ENCODE measurements around the gene CD81.
A peak's percentile ranks its signal among the peaks of the same experiment; 100 is the strongest.

CD81 gene

DNA sequence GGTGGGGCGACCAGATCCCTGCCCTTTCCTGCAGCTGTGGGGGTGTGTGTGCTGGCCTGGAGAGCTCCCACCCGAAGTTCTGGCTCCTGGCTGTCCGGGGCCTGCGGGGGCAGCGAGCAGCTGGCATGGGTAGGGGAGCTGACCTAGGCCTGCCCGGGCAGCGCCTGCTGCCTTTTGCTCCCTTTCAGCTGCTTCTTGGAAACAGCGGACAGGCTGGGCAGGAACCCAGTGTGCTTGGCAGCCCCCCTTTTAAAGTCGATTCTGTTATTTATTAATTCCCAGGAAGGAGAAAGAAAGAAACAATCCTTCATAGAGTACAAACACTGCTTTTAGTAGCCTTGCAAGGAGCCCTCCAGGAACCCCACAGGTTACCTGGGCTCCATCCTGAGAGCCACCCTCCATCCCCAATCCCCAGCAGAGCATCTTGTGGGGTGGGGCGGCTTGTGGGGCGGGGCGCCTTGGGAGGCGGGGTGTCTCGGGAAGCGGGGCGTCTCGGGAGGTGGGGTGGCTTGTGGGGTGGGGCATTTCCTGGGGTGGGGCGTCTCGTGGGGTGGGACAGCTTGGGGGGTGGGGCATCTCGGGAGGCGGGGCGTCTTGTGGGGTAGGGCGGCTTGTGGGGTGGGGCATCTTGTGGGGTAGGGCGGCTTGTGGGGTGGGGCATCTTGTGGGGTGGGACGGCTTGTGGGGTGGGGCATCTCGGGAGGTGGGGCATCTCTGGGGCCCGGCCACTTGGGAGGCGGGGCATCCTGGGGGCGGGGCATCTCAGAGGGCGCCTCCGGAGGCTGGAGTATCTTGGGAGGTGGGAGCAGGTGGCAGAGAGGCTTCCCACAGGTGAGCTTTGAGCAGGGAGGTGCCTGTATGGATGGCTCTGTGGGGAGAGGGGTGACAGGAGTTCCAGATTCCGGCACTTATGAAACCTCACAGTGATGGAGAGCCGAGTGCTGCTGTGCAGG is 7.0 kb downstream of the CD81 start:
- H3K36me3 ChIP-seq (ENCODE audit: control insufficient read depth in 4 of 4, insufficient read depth in 4 of 4, low read length in 3 of 4) = peaks cover 0 to 34% (median 24%) of the 10 kb centered on the region in 4 experiments
- ChIA-PET POLR2A (no interaction called here), CTCF (interaction anchor here (0.9 to 1.4 kb wide), 3 partner anchors 10 to 17 kb away, joined by 3 to 4 read pairs (median 3); no protein-coding TSS in a partner anchor)
- DNase-seq = no peak
- H3K27ac ChIP-seq (ENCODE audit: insufficient read depth in 1 of 2, low read depth in 1 of 2, low read length in 2 of 2, poor library complexity in 1 of 2, severe bottlenecking in 2 of 2) = no peak overlapping the region
- peaks cover 0 to 78% (median 61%) of the 10 kb centered on the region in 4 experiments for H3K4me1 ChIP-seq (ENCODE audit: control extremely low read depth in 1 of 4, control insufficient read depth in 4 of 4, insufficient read depth in 4 of 4, low read length in 3 of 4)
- H3K9me3 ChIP-seq (ENCODE audit: control extremely low read depth in 1 of 5, control insufficient read depth in 4 of 5, insufficient read depth in 2 of 5, low read depth in 1 of 5, low read length in 4 of 5) = no peaks in the 10 kb centered on the region
- H3K27me3 ChIP-seq (replicated peaks in 2 of 5; ENCODE audit: control insufficient read depth in 4 of 5, insufficient read depth in 5 of 5, low read length in 4 of 5) = no peaks in the 10 kb centered on the region
- 93% methylated on average over 11 of the region's 33 CpGs for WGBS (ENCODE audit: insufficient coverage)
- no peak overlapping the region for H3K4me3 ChIP-seq (ENCODE audit: control insufficient read depth in 1 of 7, extremely low read depth in 1 of 7, insufficient read depth in 4 of 7, low read depth in 2 of 7, low read length in 6 of 7)

DNA sequence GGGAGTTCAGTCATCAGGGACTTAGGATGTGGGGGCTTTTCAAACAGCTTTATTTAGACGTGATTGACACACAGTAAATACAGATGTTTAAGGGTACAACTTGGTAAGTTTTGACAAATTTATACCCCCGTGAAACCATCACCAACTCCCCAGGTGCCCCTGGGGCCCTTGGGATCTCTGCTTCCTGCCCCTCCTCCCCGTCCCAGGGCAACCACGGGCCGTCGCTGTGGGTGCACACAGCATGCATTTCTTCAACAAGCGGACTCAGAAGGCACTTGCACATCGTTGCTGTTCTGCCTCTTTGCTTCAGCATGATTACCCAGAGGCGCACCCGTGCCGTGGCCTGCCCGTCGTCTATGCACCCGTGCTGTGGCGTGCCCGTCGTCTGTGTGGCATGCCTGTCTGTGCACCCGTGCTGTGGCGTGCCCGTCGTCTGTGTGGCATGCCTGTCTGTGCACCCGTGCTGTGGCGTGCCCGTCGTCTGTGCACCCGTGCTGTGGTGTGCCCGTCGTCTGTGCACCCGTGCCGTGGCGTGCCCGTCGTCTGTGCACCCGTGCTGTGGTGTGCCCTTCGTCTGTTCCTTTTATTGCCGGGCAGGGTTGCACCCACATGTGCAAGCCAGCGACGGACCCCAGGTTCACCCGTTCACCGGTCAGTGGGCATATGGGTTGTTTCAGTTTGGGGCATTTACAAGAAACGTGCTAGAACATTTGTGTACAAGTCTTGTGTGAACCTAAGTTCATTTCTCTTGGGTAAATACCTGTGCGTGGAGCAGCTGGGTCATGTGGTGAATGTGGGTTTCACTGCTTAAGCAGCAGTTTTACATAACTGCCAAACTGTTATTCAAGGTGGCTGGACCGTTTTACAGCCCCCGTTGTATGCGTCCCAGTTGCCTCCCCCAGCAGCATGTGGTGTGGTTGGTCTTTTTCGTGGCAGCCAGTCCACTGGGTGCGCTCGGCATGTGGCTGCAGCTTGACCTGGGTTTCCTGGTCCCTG is 8.3 kb downstream of the CD81 start:
- ChIA-PET CTCF (interaction anchor here (1.3 to 2.5 kb wide), 4 partner anchors 8 to 85 kb away, joined by 3 to 18 read pairs (median 6); partner anchors contain the start of gene CD81), POLR2A (no interaction called here)
- Histone ChIP-seq H3K9me3 (ENCODE audit: control extremely low read depth in 1 of 5, control insufficient read depth in 4 of 5, insufficient read depth in 2 of 5, low read depth in 1 of 5, low read length in 4 of 5) (no peaks in the 10 kb centered on the region), H3K27ac (ENCODE audit: insufficient read depth in 1 of 2, low read depth in 1 of 2, low read length in 2 of 2, poor library complexity in 1 of 2, severe bottlenecking in 2 of 2) (no peak overlapping the region), H3K4me1 (ENCODE audit: control extremely low read depth in 1 of 4, control insufficient read depth in 4 of 4, insufficient read depth in 4 of 4, low read length in 3 of 4) (peaks cover 0 to 77% (median 62%) of the 10 kb centered on the region in 4 experiments), H3K36me3 (ENCODE audit: control insufficient read depth in 4 of 4, insufficient read depth in 4 of 4, low read length in 3 of 4) (peaks cover 0 to 29% (median 23%) of the 10 kb centered on the region in 4 experiments), H3K27me3 (replicated peaks in 2 of 5; ENCODE audit: control insufficient read depth in 4 of 5, insufficient read depth in 5 of 5, low read length in 4 of 5) (no peaks in the 10 kb centered on the region), H3K4me3 (ENCODE audit: control insufficient read depth in 1 of 7, extremely low read depth in 1 of 7, insufficient read depth in 4 of 7, low read depth in 2 of 7, low read length in 6 of 7) (no peak overlapping the region)
- DNase-seq = no peak
- 91% methylated on average over 44 of the region's 48 CpGs for WGBS (ENCODE audit: insufficient coverage)

DNA sequence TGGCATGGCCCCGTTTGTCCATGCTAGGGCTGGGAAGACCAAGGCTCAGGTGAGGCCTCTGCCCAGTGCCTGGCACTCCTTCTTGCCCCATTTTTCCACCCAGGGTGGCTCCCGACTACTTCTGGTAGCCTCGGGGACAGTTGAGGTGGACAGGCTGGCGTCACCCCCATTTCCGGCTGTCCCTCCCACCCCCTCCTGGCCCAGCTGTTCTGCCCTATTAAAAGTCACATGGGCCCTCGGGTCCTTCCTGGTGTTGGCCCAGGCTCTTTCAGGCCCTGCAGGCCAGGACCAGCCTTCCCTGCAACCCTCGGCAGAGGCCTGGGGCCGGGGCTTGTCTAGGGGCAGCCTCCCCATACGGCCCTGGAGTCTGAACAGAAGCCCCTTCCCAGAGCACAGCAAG is 9.5 kb downstream of the CD81 start:
- peaks cover under 1 to 27% (median 23%) of the 10 kb centered on the region in 4 experiments for H3K36me3 ChIP-seq (ENCODE audit: control insufficient read depth in 4 of 4, insufficient read depth in 4 of 4, low read length in 3 of 4)
- H3K27me3 ChIP-seq (replicated peaks in 2 of 5; ENCODE audit: control insufficient read depth in 4 of 5, insufficient read depth in 5 of 5, low read length in 4 of 5) = no peaks in the 10 kb centered on the region
- ChIA-PET POLR2A (interaction anchor here (0.6 kb wide), 1 partner anchor 10 kb away, joined by 5 read pairs; the partner anchor contains the start of gene CD81), CTCF (interaction anchor here (1.1 to 2.5 kb wide), 6 partner anchors 9 to 200 kb away, joined by 3 to 18 read pairs (median 4); partner anchors contain the start of gene CD81)
- peak overlapping the region in 1 of 2 experiments; percentile 71 for H3K27ac ChIP-seq (ENCODE audit: insufficient read depth in 1 of 2, low read depth in 1 of 2, low read length in 2 of 2, poor library complexity in 1 of 2, severe bottlenecking in 2 of 2)
- H3K9me3 ChIP-seq (ENCODE audit: control extremely low read depth in 1 of 5, control insufficient read depth in 4 of 5, insufficient read depth in 2 of 5, low read depth in 1 of 5, low read length in 4 of 5) = no peaks in the 10 kb centered on the region
- peaks cover 0 to 73% (median 56%) of the 10 kb centered on the region in 4 experiments for H3K4me1 ChIP-seq (ENCODE audit: control extremely low read depth in 1 of 4, control insufficient read depth in 4 of 4, insufficient read depth in 4 of 4, low read length in 3 of 4)
- DNase-seq = no peak
- H3K4me3 ChIP-seq (ENCODE audit: control insufficient read depth in 1 of 7, extremely low read depth in 1 of 7, insufficient read depth in 4 of 7, low read depth in 2 of 7, low read length in 6 of 7) = peak overlapping the region in 1 of 7 experiments; percentile 2
- WGBS (ENCODE audit: insufficient coverage) = 77% methylated on average over 9 of the region's 9 CpGs

DNA sequence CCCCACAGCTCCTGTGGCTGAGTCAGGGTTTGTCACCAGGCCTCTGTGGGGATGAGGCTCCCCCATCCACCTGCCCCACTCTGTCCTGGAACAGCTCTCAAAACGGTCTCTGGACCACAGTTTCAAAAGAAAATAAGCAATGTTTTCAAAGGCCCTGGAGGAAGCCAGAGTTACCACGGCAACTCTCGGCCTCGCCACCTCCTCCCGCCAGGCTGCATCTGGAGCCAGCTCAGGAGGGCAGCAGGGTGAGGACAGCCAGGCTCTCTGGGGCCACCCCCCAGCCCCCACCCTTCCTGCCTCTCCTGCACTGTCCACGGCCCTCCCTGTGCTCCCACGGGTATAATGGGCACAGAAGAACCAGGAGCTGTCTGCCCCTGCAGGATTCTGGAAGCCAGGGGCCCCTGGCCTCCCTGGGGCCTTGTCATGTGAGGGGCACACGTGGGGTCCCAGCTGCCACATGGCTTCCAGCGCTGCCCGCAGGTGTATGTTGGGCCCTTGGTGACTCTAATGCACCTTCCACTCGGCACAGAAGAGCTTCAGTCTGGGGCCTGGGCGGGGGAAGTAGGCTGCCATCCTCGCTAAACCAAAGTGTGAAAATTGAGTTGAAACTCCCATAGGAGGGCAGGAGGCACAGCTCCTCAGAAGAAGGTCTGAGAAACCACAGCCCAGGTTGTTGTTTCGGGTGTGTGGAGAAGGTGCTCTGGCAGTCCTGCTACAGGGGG is 10.3 kb downstream of the CD81 start:
- CTCF ChIA-PET = interaction anchor here (1.1 to 2.5 kb wide), 7 partner anchors 10 to 201 kb away, joined by 3 to 18 read pairs (median 4); partner anchors contain the start of gene TSSC4
- no peaks in the 10 kb centered on the region for H3K27me3 ChIP-seq (replicated peaks in 2 of 5; ENCODE audit: control insufficient read depth in 4 of 5, insufficient read depth in 5 of 5, low read length in 4 of 5)
- no peak overlapping the region for H3K4me3 ChIP-seq (ENCODE audit: control insufficient read depth in 1 of 7, extremely low read depth in 1 of 7, insufficient read depth in 4 of 7, low read depth in 2 of 7, low read length in 6 of 7)
- peak in 2 of 3 donors; percentile 60 to 63 for DNase-seq
- WGBS (ENCODE audit: insufficient coverage) = 71% methylated on average over 12 of the region's 14 CpGs
- POLR2A ChIA-PET = interaction anchor here (0.6 to 1.7 kb wide), 3 partner anchors 11 to 32 kb away, joined by 3 to 10 read pairs (median 5); partner anchors contain the start of genes CD81 and TSSC4
- H3K36me3 ChIP-seq (ENCODE audit: control insufficient read depth in 4 of 4, insufficient read depth in 4 of 4, low read length in 3 of 4) = peaks cover 2 to 33% (median 30%) of the 10 kb centered on the region in 4 experiments
- peak overlapping the region; percentile 27 to 71 for H3K27ac ChIP-seq (ENCODE audit: insufficient read depth in 1 of 2, low read depth in 1 of 2, low read length in 2 of 2, poor library complexity in 1 of 2, severe bottlenecking in 2 of 2)
- H3K9me3 ChIP-seq (ENCODE audit: control extremely low read depth in 1 of 5, control insufficient read depth in 4 of 5, insufficient read depth in 2 of 5, low read depth in 1 of 5, low read length in 4 of 5) = no peaks in the 10 kb centered on the region
- peaks cover 0 to 65% (median 49%) of the 10 kb centered on the region in 4 experiments for H3K4me1 ChIP-seq (ENCODE audit: control extremely low read depth in 1 of 4, control insufficient read depth in 4 of 4, insufficient read depth in 4 of 4, low read length in 3 of 4)

DNA sequence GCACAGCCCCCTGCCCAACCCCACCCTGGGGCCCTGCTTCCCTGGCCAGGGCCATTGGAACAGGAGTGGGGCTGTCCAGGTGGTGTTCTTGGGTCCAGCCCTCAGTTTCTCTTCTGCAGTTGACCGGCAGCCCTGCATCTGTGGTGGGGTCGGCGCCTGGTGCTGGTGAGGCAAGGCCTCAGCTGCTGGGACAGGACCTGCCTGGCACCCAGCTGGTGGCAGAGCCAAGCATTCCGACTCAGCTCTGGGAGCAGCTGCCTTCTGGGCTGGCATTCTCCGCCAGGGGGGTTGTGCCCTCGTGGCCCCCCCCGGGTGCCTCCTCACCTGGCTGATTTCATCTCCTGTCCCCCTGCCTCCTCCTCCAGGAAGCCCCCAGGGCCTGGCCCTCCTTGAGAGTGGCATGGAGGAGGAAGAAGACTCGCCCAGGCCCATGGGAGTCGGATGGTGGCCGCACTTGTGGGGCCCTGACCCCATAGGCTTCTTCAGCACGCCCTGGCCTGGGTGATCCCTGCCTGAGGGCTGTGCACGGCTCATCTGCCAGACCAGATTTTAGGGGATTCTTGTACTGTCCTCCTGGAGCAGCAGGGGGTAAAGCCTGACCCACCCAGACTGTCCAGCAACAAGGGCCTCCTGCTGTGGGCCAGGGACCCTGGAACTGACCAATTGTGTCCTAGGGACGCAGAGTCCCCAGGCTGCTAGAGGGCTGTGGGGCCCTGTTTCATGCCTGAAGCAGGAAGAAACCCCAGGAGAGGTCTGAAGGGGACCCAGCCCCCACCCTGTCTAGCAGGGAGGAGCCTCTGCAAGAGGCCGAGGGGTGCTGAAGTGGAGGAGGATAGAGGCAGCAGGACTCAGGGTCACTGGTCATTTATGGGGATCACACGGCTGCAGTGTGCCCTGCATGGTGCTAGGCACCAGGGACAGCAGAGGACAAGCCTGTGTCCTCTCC is 11.6 kb downstream of the CD81 start:
- Histone ChIP-seq H3K9me3 (ENCODE audit: control extremely low read depth in 1 of 5, control insufficient read depth in 4 of 5, insufficient read depth in 2 of 5, low read depth in 1 of 5, low read length in 4 of 5) (no peaks in the 10 kb centered on the region), H3K36me3 (ENCODE audit: control insufficient read depth in 4 of 4, insufficient read depth in 4 of 4, low read length in 3 of 4) (peaks cover 2 to 42% (median 37%) of the 10 kb centered on the region in 4 experiments), H3K27ac (ENCODE audit: insufficient read depth in 1 of 2, low read depth in 1 of 2, low read length in 2 of 2, poor library complexity in 1 of 2, severe bottlenecking in 2 of 2) (peak overlapping the region in 1 of 2 experiments; percentile 49), H3K27me3 (replicated peaks in 2 of 5; ENCODE audit: control insufficient read depth in 4 of 5, insufficient read depth in 5 of 5, low read length in 4 of 5) (no peaks in the 10 kb centered on the region), H3K4me3 (ENCODE audit: control insufficient read depth in 1 of 7, extremely low read depth in 1 of 7, insufficient read depth in 4 of 7, low read depth in 2 of 7, low read length in 6 of 7) (no peak overlapping the region), H3K4me1 (ENCODE audit: control extremely low read depth in 1 of 4, control insufficient read depth in 4 of 4, insufficient read depth in 4 of 4, low read length in 3 of 4) (peaks cover 0 to 56% (median 36%) of the 10 kb centered on the region in 4 experiments)
- no peak for DNase-seq
- ChIA-PET CTCF (interaction anchor here (1.0 to 1.4 kb wide), 2 partner anchors 11 to 190 kb away, joined by 3 to 4 read pairs; no protein-coding TSS in a partner anchor), POLR2A (interaction anchor here (1.7 kb wide), 1 partner anchor 11 kb away, joined by 10 read pairs; the partner anchor contains the start of gene TSSC4)
- 90% methylated on average over 9 of the region's 15 CpGs for WGBS (ENCODE audit: insufficient coverage)

All from common myeloid progenitor, CD34-positive (primary cell).